Measurements from ENCODE around the gene APOL4. TPM values are rescaled to one million over a fixed set of nuclear protein-coding genes. Genes with fewer than 3 reads are reported as not detected.
A peak's percentile ranks its signal among the peaks of the same experiment; 100 is the strongest.

Gene APOL4
- total and polyA plus RNA-seq, 12 donors, result 1.6 to 22.6 (median 4.2) TPM; not detected in 1

- Histone ChIP-seq H3K9me3 (peaks cover 0 to 7% (median 0%) of the 10 kb centered on the region in 11 donors), H3K27ac (peak overlapping the region in 9 of 10 donors; percentile 83 to 97 (median 93)), H3K4me1 (peaks cover 21 to 61% (median 49%) of the 10 kb centered on the region in 9 donors), H3K4me3 (peak overlapping the region; percentile 59 to 83 (median 66)), H3K36me3 (peaks cover 0 to 43% (median 20%) of the 10 kb centered on the region in 9 donors), H3K27me3 (no peaks in the 10 kb centered on the region)
- DNase-seq (no peak), ATAC-seq (peak in 3 of 8 donors; percentile 2 to 19 (median 15))
- no peak for TF ChIP-seq CTCF (IDR thresholded peaks at IDR 0.05)
- intact Hi-C loops (cut with DNase I), result loop anchor here in 7 of 10 donors (5.0 kb wide), 4 partner anchors 35 to 45 kb away; partner anchors contain the start of gene APOL4 (in 1 of the 7)
- WGBS, 2 donors, result 61 to 66% methylated on average over 12 of the region's 12 CpGs
Measured at GRCh38 chr22:36237462-36238372, 36.1 kb upstream of the APOL4 start.

- Histone ChIP-seq H3K27ac (peak overlapping the region in 5 of 10 donors; percentile 88 to 97 (median 94)), H3K36me3 (peaks cover 0 to 53% (median 27%) of the 10 kb centered on the region in 9 donors), H3K4me3 (peak overlapping the region in 6 of 10 donors; percentile 59 to 83 (median 70)), H3K4me1 (peaks cover 21 to 62% (median 49%) of the 10 kb centered on the region in 9 donors), H3K9me3 (no peaks in the 10 kb centered on the region), H3K27me3 (no peaks in the 10 kb centered on the region)
- no peak for TF ChIP-seq CTCF (IDR thresholded peaks at IDR 0.05)
- 68 to 84% methylated on average over 14 of the region's 14 CpGs for WGBS, 2 donors
- intact Hi-C loops (cut with DNase I), result loop anchor here in 7 of 10 donors (5.0 kb wide), 4 partner anchors 34 to 44 kb away; partner anchors contain the start of gene APOL4 (in 1 of the 7)
- DNase-seq, result no peak
- no peak for ATAC-seq
Measured at GRCh38 chr22:36236388-36237319, 35.0 kb upstream of the APOL4 start.

DNA sequence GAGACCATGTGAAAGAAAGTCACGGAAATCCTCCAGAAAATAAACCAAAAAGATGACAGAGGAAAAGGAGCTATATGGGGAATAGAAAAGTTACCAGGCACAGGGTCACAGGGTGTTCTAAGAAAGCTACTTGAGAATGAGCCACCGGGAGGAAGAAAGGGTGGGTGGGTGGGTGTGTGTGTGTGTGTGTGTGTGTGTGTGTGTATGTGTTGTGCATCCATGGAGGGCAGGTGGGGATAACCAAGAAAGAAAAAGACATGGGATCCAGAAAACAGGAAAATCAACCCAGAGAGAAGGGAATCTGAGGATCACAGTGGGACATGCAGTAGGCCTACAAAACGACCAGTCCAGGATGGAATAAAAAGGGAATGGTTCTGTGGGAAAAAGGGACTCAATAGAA, 34.0 kb upstream of the APOL4 start:
- no peak for ATAC-seq
- Histone ChIP-seq H3K27ac (peak overlapping the region in 1 of 10 donors; percentile 94), H3K9me3 (no peaks in the 10 kb centered on the region), H3K4me1 (peaks cover 21 to 62% (median 49%) of the 10 kb centered on the region in 9 donors), H3K4me3 (peak overlapping the region in 1 of 10 donors; percentile 66), H3K36me3 (peaks cover 0 to 64% (median 38%) of the 10 kb centered on the region in 9 donors), H3K27me3 (no peaks in the 10 kb centered on the region)
- intact Hi-C loops (cut with DNase I), result loop anchor here in 7 of 10 donors (5.0 kb wide), 4 partner anchors 33 to 43 kb away; partner anchors contain the start of gene APOL4 (in 1 of the 7)
- no peak for DNase-seq
- no peak for TF ChIP-seq CTCF (IDR thresholded peaks at IDR 0.05)
- 78 to 80% methylated on average over 3 of the region's 3 CpGs for WGBS, 2 donors
